ENCODE data around the gene PIGO. TPM values are rescaled to one million over a fixed set of nuclear protein-coding genes. Genes with fewer than 3 reads are reported as not detected.

Gene PIGO
- total RNA-seq, 1 experiment from 2014 or later, result 32.0 TPM

DNA sequence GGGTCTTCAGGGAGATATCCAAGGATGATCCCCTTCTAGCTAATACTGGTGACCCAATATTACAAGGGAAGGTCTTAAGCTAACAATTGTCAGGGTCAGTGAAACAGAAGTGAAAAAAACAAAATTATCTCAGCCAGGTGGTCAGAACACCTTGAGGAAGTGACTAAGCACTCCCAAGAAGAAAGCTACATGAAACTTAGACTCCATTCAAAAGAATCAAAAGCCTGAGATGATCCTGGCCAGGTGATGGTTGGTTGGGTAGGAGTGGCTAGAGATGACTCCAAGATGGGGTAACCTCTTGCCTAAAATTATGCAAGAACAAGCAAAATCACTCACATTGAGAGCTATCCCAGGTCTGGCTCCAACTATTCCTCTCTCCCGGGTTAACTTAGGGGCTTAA, 29.3 kb downstream of the PIGO start:
- TF ChIP-seq, protein P1, sequence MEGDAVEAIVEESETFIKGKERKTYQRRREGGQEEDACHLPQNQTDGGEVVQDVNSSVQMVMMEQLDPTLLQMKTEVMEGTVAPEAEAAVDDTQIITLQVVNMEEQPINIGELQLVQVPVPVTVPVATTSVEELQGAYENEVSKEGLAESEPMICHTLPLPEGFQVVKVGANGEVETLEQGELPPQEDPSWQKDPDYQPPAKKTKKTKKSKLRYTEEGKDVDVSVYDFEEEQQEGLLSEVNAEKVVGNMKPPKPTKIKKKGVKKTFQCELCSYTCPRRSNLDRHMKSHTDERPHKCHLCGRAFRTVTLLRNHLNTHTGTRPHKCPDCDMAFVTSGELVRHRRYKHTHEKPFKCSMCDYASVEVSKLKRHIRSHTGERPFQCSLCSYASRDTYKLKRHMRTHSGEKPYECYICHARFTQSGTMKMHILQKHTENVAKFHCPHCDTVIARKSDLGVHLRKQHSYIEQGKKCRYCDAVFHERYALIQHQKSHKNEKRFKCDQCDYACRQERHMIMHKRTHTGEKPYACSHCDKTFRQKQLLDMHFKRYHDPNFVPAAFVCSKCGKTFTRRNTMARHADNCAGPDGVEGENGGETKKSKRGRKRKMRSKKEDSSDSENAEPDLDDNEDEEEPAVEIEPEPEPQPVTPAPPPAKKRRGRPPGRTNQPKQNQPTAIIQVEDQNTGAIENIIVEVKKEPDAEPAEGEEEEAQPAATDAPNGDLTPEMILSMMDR (IDR thresholded peaks at IDR 0.05; ENCODE audit: unreplicated experiment), result no peak
- BruUV-seq (replicated peaks), result no TSS peak
- Mint-ChIP-seq H3K9me3 (ENCODE audit: low read depth, unreplicated experiment) (no peaks in the 10 kb centered on the region), H3K4me1 (ENCODE audit: low read depth, unreplicated experiment) (peaks cover 11% of the 10 kb centered on the region), H3K4me3 (ENCODE audit: low read depth, unreplicated experiment) (no peak overlapping the region), H3K27ac (ENCODE audit: unreplicated experiment) (no peak overlapping the region), H3K27me3 (ENCODE audit: unreplicated experiment) (no peaks in the 10 kb centered on the region), H3K36me3 (ENCODE audit: insufficient read depth, unreplicated experiment) (peaks cover 54% of the 10 kb centered on the region)
- no peak for DNase-seq
- CTCF ChIA-PET, result no interaction called here
- intact Hi-C loops (cut with micrococcal nuclease; ENCODE audit: unreplicated experiment), result no loop called here

DNA sequence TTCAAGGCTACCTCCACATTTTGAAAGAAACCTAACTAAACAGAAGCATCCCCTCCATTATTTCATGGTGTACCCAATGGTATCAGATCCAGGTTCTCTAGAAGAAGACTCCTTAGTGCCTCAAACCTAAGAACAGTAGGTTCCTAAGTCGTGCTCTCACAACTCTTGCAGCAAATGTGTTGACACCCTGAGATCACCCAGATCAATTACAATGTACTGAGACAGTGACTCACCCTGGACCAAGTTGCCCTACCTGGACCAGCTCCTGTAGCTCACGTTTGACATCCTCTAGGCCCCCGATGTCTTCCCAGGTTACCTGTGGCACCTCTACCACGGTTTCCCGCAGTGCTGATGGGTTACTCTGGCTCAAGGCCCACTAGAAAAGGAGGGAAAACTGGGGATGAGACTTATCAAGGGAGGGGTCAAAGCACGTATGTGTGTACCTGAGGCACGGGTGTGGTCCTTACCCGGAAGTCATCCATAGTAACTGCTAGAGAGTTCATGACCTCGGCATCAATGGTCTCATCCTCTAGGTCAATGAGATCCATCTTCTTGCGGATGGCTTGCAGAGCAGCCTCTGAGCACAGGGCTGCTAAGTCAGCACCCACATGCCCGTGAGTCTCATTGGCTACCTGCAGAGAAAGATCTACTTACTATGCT, 35.7 kb downstream of the PIGO start:
- intact Hi-C loops (cut with micrococcal nuclease; ENCODE audit: unreplicated experiment), result no loop called here
- H3K4me3 Mint-ChIP-seq (ENCODE audit: low read depth, unreplicated experiment), result no peak overlapping the region
- no peaks in the 10 kb centered on the region for H3K27me3 Mint-ChIP-seq (ENCODE audit: unreplicated experiment)
- H3K36me3 Mint-ChIP-seq (ENCODE audit: insufficient read depth, unreplicated experiment), result peaks cover 75% of the 10 kb centered on the region
- H3K27ac Mint-ChIP-seq (ENCODE audit: unreplicated experiment), result no peak overlapping the region
- CTCF ChIA-PET, result no interaction called here
- TF ChIP-seq, protein P1 (IDR thresholded peaks at IDR 0.05; ENCODE audit: unreplicated experiment), result no peak
- DNase-seq, result no peak
- H3K9me3 Mint-ChIP-seq (ENCODE audit: low read depth, unreplicated experiment), result no peaks in the 10 kb centered on the region
- BruUV-seq (replicated peaks), result no TSS peak
- H3K4me1 Mint-ChIP-seq (ENCODE audit: low read depth, unreplicated experiment), result no peaks in the 10 kb centered on the region

DNA sequence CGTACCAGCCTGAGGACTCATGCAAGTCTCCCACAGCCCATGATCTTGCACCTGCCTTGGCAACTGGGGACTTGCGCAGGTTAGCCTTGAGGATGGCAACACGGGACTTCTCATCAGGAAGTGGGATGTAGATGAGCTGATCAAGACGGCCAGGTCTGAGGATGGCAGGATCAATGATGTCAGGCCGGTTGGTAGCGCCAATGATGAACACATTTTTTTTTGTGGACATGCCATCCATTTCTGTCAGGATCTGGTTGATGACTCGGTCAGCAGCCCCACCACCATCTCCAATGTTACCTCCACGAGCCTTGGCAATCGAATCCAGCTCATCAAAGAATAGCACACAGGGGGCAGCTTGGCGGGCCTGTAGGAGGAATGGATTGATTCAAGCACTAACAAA, 37.0 kb downstream of the PIGO start:
- no peaks in the 10 kb centered on the region for H3K27me3 Mint-ChIP-seq (ENCODE audit: unreplicated experiment)
- peaks cover 82% of the 10 kb centered on the region for H3K36me3 Mint-ChIP-seq (ENCODE audit: insufficient read depth, unreplicated experiment)
- CTCF ChIA-PET, result no interaction called here
- no peak for DNase-seq
- TF ChIP-seq, protein P1 (IDR thresholded peaks at IDR 0.05; ENCODE audit: unreplicated experiment), result no peak
- no peak overlapping the region for H3K27ac Mint-ChIP-seq (ENCODE audit: unreplicated experiment)
- no TSS peak for BruUV-seq (replicated peaks)
- no peaks in the 10 kb centered on the region for H3K9me3 Mint-ChIP-seq (ENCODE audit: low read depth, unreplicated experiment)
- intact Hi-C loops (cut with micrococcal nuclease; ENCODE audit: unreplicated experiment), result no loop called here
- no peak overlapping the region for H3K4me3 Mint-ChIP-seq (ENCODE audit: low read depth, unreplicated experiment)
- no peaks in the 10 kb centered on the region for H3K4me1 Mint-ChIP-seq (ENCODE audit: low read depth, unreplicated experiment)

DNA sequence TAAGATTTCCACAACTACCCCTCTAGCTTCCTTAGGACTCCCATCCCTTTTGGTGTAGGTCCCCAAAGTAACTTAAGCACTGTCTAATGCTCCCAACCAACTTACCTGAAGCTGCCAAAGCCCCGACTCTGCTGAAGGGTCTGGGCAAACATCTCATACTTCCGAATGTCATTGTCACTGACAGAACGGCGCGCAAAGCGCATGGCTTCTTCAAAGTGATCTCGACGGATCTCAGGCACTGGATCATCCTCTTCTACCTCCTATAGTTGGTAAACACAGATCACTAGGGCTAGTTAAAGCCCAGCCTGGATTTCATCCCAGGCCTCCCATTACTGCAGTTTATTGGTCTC, 39.1 kb downstream of the PIGO start:
- no TSS peak for BruUV-seq (replicated peaks)
- intact Hi-C loops (cut with micrococcal nuclease; ENCODE audit: unreplicated experiment), result no loop called here
- no peaks in the 10 kb centered on the region for H3K27me3 Mint-ChIP-seq (ENCODE audit: unreplicated experiment)
- peaks cover 83% of the 10 kb centered on the region for H3K36me3 Mint-ChIP-seq (ENCODE audit: insufficient read depth, unreplicated experiment)
- DNase-seq, result no peak
- TF ChIP-seq, protein P1 (IDR thresholded peaks at IDR 0.05; ENCODE audit: unreplicated experiment), result no peak
- H3K4me1 Mint-ChIP-seq (ENCODE audit: low read depth, unreplicated experiment), result no peaks in the 10 kb centered on the region
- H3K27ac Mint-ChIP-seq (ENCODE audit: unreplicated experiment), result no peak overlapping the region
- CTCF ChIA-PET, result no interaction called here
- no peak overlapping the region for H3K4me3 Mint-ChIP-seq (ENCODE audit: low read depth, unreplicated experiment)
- no peaks in the 10 kb centered on the region for H3K9me3 Mint-ChIP-seq (ENCODE audit: low read depth, unreplicated experiment)
